Measurements from ENCODE around the gene SLC52A3.
"Not testable (repeated sequence)": the region's sequence is repeated elsewhere in the genome, so short reads cannot be mapped to it uniquely, and the experiment has no call there.

SLC52A3 gene

DNA sequence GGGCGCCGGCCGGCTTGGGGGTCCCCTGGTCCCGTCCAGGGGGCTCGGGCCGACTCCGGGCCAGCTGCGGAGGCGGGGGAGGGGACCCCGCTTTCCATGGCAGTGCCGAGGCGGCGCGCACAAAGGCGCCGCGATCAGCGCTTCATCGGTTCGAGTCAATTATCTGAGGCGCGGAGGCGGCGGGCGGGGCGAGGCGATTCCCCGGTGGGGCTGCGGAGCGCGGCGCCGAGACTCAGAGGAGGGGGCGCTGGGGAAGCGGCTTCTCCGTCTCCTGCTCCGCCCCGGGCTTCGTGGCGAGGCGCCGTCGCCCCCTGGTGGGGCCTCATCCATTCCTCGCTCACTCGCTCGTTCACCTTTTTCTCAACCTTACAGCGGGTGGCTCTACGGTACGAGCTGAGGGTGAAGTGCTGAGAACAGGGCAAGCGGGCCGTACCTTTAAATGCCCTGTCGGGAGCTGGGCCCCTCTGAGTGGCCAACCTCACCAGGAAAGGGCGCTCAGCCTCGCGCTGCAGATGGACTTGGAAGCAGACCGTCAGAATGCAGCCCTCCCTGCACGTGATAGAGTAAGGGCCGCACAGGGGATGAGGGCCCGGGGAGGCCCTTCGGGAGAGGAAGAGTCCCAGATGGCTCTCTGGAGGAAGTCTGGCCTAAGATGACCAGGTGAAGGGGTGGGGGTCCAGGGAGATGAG, 39.9 kb downstream of the SLC52A3 start:
- peak; percentile 30 for DNase-seq (ENCODE audit: low spot score)

DNA sequence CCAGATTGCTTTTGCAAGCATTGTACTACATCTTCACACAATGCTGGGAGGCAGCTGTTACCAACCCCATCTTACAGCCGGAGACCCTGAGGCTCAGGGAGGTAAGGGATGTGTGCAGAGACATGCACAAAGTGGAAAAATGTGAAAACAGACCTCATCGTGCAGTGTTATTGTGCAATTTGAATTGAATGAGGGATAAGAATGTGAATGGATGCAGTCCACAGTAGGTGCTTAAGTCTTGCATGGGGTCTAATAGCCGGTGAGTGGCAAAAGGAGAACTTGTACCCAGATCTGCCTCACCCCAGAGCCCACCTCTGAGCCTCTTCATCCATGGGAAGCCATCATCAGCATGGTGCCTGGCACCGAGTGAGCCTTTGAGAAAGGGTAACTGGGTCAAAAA, 42.1 kb downstream of the SLC52A3 start:
- DNase-seq (ENCODE audit: low spot score) = no peak

DNA sequence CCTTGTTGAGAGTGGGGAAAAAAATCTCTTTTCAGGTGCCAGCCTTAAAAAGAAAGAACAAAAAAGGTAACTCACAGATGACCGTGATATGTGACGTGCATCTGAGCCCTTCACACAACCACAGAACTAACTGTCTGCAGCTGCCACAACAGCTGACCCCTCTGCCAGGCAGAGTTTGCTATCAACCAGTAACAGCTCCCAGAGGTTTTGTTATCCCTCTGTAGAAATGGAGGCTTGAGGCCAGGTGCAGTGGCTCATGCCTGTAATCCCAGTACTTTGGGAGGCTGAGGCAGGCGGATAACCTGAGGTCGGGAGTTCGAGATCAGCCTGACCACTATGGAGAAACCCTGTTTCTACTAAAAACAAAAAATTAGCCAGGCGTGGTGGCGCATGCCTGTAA, 42.8 kb downstream of the SLC52A3 start:
- DNase-seq (ENCODE audit: low spot score) = no peak

DNA sequence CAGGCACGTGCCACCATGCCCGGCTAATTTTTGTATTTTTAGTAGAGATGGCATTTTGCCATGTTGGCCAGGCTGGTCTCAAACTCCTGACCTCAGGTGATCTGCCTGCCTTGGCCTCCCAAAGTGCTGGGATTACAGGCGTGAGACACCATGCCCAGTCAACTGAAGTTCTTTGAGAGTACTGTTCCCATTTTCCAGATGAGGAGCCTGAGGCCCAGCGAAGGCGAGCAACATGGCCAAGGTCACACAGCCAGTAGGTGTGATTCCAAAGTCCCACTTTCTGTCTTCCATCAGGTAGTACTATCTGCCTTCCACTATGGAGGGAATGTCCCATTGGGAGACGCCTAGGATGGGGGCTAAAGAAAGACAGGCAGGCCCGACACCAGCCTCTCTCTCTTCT, 43.5 kb downstream of the SLC52A3 start:
- not testable (repeated sequence) for DNase-seq (ENCODE audit: low spot score)

DNA sequence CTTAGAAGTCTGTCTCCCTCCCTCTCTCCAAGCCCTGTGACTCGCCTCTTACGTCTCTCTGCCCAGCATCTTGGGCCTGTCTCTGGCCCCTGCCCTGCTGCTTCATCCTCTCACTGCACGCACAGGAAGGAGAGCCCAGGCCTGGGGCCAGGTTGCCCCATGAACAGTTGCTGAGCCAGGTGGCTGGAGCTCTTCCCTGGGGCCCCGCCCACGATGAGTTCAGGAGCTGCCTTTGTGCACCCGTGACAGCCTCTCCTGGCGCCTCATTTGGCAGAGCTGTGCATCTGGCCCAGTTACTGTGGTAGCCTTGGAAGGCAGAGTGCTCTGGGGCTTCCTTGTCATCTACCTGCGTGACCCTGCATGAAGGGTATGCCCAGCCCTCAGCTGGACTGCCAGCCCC, 44.5 kb downstream of the SLC52A3 start:
- no peak for DNase-seq (ENCODE audit: low spot score)

DNA sequence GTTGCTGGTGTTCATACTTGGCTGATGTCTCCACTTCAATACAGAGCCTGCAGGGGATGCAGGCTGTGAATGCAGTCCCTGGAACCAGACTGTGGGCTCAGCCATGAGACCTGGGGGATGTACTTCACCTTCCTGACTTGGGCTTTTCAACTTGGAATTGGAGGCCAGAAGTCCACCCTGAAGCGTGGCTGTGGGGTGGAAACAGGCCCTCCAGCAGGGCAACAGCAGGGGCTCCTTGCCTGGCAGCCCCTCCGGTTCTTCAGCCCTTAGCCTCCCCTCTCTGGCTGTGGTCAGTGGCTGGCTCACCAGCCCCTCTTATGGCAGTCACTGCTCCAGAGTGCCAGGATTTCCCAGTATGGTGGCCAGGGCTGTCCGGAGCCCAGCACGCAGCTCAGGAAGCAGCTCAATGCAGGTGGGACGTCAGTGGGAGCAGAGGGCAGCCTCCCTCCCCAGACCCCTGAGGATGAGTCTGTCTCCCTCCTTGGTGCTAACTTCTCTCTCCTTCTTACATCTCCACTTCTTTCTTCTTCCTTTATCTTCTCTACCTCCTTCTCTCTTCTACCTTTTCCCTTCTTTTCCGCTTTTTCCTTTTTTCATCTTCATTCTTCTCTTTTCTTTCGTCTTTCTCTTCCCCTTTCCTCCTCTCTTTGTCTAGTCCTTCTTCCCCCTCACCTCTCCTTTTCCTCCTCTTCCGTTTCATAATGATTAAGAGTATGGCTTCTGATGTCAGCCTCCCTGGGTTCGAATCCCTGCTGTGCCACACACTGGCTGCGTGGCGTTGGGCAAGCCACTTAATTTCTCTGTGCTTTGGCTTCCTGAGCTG, 45.3 kb downstream of the SLC52A3 start:
- no peak for DNase-seq (ENCODE audit: low spot score)

DNA sequence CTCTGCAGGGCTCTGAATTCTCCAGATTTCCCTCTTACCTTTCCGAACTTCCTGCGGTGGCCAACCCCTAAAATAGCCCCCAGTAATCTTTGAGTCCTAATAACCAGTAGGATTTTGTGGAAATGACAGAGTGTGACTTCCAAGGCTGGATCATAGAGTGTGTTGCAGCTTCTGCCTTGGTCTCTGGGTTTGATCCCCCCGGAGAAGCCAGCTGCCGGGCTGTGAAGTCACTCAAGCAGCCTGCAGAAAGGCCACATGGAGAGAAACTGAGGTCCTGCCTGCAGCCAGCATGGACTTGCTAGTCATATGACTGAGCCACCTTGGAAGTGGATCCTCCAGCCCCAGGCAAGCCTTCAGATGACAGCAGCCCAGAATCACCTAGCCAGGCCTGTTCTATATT, 46.4 kb downstream of the SLC52A3 start:
- DNase-seq (ENCODE audit: low spot score) = no peak

DNA sequence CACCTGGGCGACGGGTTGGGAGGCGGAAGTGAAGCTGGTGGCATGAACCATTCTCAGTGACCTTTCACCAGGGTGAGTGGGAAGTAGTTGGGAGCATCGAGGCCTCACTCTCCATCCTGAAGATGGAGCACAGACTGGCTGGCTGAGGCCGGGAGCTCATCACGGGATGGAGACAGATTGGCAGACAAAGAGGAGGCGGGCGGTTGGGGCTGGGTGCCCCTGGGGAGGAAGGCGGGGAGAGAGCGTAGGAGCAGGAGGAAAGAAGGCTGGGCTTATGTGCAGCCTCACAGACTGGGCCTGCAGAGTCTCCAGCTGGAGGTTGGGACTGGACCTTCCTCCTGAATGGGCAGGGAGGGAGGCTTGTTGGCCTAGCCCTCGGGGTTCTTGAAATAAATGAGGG, 48.5 kb downstream of the SLC52A3 start:
- DNase-seq (ENCODE audit: low spot score) = no peak

DNA sequence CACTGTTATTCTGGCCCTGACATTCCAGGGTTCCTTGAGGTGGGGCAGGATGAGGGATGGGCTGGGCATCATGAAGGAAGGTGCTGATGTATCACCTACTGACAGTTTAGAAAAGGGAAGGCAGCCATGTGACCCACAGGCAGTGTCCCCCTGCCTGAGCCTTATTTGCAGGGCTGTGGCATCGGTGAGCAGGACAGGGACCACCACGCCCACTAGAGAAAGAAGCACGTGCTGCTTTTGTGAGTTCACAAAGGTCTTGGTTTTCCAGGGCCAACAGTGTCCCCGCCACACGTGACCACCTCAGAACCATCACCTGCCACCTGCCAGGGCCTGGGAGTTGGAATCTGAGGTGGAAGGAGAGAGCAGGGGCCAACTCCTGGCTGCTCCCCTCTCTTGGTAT, 49.2 kb downstream of the SLC52A3 start:
- no peak for DNase-seq (ENCODE audit: low spot score)

DNA sequence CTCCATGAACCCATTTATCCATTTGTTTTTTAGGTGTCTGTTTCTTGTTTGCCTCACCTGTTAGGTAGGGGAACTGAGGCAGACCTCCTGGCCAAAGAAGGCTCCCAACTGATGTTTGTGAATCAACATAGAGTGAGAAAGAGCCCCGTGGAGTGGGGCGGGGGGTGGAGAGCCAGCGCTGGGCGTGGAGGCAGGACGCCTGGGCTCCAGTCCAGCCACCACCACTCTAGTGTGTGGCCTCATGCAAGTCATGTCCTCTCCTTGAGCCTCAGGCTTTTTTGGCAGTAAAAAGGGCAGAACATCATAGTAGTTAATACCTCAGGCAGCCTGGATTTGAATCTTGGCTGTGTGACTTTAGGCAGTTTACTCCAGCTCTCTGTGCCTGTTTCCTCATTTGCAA, 50.5 kb downstream of the SLC52A3 start:
- no peak for DNase-seq (ENCODE audit: low spot score)

DNA sequence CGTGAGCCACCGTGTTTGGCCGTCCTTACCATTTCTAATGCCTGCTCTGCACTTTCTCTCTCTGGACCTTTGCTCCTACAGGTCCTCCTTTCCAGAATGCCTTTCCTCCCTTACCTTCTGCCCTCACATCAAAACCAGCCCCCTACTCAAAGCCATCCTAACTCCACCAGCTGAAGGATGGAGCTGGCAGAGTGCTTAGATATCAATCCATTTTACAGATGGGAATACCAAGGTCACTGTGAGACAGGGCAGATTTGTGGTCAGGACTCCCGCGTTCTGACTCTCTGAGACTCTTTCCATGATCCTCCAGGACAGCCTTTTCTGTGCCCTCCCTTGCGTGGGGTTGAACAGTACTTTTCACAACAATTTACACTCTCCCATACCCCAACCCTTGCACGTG, 51.0 kb downstream of the SLC52A3 start:
- DNase-seq (ENCODE audit: low spot score) = no peak

DNA sequence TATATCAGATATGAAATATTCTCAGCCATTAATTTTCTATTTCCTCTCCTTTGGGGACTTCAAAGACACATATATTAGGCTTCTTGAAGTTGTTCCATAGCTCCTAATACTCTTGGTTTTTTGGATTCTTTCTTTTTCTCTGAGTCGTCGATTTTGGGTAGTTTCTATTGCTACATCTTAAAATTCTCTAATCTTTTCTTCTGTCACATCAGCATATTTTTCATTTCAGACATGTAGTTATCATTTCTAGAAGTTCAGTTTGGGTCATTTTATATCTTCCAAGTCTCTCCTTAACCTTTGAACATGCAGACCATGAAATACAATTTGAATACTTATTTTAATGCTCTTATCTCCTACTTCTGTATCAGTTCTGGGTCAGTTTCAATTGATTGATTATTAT, 53.8 kb downstream of the SLC52A3 start:
- no peak for DNase-seq (ENCODE audit: low spot score)

DNA sequence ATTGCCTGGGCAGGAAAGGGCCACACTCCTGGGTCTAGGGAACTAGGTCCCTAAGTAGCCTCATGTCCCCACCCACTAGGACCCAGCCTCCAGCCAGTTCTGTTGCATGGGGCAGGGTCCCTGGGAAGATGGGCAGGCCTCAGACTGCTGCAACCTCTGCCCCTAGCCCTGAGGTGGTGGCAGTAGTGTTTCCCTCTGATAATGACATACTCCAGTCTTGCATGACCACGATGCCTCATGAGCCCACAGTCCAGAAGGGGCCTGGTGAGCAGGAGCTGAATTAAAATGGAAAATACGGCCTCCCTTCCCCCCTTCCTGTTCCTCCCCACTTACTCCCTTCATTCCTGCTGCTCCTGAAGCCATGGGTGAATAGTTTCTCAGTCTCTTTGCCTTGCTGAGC, 56.7 kb downstream of the SLC52A3 start:
- DNase-seq (ENCODE audit: low spot score) = no peak

DNA sequence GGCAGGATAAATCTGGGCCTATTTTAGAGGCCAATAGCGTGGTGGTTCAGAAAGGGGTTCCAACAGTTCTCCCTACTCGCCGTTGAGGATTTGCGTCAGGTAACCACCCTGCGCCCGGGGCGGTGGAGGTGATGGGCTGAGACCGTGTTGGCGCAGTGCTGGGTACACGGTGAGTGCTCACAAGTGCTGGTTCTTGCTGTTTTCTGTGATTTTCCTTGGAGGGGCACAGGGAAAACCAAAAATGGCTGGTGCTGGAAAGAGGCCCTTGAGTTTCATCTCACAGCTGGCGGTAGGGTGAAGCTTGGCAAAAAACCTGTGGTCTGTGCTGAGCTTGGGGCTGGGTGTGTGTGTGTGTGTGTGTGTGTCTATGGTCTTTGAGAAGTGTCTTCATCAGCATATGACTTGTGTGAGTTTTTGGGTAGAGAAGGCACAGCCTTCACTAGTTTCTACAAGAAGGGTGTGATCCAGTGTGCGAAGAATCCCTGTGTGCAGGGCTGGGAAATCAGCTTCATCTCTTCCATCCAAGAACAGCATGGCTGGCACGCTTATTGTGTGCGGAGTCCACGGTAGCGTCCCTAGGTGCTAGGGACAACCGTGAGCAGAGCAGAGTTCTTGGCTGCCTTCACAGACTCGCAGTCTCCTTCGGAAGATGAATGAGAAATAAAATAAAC, 57.4 kb downstream of the SLC52A3 start:
- DNase-seq (ENCODE audit: low spot score) = no peak
